Activated CD8-positive, alpha-beta memory T cell treated with anti-CD3 and anti-CD28 coated beads, Interleukin-2, amount 50 U/mL, for 4 hours (primary cell): ENCODE results near the gene MIPEP.
"Not testable (repeated sequence)": the region's sequence is repeated elsewhere in the genome, so short reads cannot be mapped to it uniquely, and the experiment has no call there.

Experiments used
- DNase-seq: peaks from one replicate; pipeline ENCODE4 v3.0.0-alpha.2; 2020

Gene MIPEP

DNA sequence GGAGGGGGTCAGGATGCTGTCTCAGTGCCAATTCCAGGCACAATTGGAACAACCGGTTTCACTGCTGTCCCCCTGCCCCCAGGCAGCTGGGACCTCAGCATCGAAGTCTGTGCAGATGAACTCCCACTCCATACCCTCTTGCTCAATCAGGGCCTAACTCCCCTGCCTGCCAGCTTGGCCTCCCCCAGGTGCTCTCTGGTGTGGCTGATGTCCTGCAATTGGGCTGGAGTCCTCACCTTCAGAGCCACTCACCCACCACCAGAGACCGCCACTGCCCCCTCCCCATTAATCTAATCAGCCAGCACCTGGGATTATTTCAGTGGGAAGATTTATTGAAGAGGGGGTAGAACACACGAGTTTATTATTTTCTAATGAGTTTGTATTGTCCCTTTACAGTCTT lies 118.8 kb downstream of the MIPEP start:
- DNase-seq = no peak

DNA sequence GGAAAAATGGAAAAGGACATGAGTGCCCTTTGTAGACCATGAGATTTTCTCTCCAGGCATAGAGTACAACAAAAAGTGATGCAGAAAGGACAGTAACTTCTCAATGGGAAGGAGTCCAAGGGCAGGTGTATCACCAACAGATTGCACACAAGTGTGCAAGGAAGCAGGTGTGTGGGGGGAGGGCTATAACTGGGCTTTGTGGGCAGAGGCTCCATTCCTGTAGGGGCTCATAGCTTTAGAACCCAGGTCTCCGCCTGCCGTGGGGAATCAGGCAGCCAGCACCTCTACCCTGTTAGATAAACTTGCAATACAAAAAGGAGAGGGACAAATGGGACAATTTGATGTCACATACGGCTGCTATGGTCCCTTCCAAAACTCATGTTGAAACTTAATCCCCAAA lies 119.8 kb downstream of the MIPEP start:
- DNase-seq = no peak

DNA sequence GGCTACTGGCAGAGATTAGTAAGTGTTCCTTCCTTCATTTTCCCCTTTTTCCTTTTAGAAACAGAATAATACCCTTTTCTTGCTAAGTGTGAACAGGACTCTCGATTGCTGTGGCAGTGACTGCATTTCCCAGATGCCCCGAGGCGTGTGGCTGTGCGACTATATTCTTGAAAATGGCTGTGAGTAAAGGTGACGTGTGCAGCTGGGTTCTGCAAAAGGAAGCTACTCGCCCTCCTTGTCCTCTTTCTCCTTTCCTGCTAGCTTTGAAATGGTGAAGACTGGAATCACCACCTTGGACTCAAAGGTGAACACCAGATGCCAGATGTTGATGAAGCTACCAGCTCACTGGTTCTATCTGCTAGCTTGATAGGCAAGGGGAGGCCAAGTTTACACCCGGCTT lies 121.4 kb downstream of the MIPEP start:
- DNase-seq = no peak

DNA sequence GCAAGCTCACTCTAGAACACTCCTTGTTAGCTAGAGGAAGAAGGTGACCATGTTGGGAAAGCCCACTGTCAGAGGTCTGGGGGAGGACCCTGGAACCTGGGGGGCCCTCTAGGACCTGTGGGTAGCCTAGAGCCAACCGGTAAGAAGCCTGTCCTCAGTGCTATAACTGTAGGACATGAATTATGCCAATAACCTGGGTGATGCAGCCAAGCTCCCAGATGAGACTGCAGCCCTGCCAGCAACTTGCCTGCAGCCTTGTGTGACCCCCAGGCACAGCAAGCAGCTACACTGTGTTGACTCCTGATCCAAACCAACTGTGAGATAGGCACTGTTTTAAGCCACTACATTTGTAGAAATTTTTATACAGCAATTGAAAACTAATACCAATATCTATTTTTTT lies 122.3 kb downstream of the MIPEP start:
- DNase-seq = no peak

DNA sequence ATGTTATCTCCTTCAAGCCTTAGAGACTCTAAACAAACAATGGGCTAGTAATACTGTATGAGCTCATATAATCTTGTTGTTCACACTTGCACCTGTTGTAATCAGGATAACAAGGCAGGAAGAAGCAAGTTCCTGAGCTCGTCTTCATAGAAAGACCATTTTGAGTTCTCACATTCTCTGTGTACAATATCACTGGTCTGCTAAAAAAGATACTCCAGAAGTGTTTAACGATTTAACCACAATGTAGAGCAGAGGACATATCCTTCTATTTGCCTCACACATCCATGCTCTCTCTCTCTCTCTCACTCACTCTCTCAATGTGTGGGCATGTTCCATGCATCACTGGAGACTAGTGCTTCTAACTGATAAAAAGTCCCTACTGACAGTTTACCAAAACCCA lies 122.9 kb downstream of the MIPEP start:
- DNase-seq = no peak

DNA sequence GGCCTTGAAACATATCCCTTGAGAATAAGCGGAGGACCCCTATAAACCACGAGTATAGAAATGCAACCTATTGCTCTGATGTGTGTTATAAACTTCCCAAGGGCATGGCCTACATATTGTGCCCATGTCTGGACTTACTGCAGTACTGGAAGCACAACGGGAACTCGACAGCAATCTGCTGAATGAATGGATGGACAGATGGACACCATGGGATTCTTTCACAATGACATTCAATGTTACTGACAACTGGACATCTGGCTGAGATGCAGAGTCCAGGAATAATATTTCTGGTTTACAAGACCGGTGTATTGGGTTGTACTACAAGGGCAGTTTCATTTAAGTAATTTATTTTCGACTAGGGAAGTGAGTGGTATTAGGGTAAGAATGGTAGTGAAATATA lies 123.7 kb downstream of the MIPEP start:
- DNase-seq = no peak

DNA sequence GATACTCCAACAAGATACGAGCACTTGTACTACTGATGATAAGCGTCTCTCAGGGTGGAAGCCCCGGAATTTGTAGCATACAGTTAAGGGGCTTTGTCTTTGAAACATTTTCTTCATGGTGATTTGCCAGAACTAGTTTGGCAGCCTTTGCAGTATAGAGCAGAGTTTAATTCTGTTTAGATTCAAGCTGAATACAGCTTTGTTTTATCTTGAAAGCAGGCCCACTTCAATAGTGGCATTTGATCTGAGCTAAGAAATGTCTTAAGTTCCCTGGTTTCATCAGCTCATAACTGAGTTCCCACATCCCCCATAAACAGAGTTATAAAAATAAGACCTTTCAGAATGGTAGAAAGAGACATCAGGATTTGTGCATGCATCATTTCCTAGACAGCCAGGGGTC lies 125.9 kb downstream of the MIPEP start:
- DNase-seq = no peak

DNA sequence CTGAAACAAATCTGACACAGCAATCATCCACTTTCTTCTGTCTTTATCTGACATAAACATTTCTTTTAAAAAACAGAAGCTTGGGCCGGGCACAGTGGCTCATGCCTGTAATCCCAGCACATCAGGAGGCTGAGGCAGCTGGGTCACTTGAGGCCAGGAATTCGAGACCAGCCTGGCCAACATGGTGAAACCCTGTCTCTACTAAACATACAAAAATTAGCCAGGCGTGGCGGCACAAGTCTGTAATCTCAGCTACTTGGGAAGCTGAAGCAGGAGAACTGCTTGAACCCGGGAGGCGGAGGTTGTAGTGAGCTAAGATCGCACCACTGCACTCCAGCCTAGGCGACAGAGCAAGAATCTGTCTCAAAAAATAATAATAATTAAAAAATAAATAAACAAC lies 127.4 kb downstream of the MIPEP start:
- not testable (repeated sequence) for DNase-seq

DNA sequence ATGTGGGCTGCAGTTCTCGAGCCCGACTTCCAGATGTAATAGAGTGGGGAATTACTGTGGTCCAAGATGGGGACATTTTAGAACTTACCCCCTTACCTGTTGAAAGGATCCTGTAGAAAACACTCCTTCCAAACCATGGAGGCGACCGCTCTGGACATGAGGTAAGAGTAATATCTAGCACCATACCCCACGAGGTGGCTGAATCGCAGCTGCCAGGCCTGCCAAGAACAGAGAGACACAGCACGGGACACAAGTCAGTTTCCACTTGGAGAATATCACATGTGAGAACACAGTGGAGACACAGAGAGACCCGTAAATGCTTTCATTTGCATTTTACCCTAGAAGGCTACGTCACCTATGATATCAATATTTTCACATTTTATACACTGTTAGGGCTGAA lies 129.2 kb downstream of the MIPEP start:
- DNase-seq = no peak

DNA sequence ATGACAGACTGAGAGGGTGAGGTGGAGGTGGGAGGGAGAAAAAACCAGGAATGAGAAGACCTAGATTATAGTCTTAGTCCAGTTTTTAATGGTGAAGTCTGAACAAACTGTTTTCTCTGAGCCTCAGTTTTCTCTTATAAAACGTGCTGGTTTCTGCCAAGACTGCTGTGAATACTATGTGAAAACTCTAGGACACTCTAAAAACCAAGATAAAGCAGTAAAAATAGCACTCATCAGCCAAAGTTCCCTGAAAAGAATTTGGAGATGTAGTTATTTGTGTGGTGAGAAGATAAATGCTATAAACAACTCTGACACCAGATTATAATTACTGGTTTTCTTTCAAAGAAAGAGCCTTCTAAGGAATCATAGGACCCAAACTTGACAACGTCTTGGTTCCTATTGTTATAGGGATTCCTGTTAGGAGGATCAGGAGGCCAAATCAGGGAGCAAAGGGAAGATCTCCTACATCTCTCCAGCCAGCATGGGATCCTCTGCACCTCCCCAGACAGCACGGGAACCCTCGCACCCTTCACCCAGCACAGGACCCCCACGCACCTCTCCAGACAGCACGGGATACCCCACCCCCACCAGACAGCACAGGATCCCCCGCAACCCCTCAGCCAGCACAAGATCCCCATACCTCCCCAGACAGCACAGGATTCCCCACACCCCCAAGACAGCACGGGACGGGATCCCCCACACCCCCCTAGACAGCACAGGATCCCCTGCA lies 130.2 kb downstream of the MIPEP start:
- no peak for DNase-seq

DNA sequence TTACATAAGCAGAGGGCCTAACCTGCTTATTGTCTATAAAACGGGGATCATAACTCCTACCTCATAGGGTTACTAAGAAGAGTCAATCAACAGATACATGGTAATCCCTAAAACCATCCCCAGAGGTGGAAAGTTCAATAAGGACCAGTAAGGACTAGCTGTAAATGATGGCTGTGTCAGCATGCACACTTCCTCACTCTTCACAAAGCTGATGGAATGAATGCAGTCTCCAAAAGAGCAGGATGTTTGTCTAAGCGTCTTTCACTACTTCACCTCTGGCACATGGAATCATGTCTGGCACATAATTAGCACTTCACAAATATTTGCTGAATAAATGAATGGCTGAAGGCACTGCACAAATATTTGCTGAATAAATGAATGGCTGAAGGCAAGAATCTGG lies 134.2 kb downstream of the MIPEP start:
- DNase-seq = no peak

DNA sequence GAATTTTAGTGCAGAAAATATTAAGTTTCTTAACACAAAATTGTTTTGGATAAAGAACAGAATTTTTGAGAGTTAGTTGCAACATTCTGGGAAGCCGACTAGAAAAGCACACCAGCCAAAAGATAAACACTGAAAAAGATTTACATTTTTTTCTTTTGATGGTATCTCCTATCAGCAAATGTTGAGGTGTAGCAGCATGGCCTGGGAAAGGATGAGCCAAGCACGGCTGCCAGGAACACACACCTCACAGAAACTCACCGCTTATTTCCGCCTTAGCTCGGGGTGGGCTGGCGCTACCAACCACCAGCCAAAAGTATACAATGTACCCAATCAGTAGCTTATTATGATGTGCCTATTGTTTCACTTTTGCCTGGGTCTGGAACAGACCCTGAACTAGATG lies 134.7 kb downstream of the MIPEP start:
- DNase-seq = no peak

DNA sequence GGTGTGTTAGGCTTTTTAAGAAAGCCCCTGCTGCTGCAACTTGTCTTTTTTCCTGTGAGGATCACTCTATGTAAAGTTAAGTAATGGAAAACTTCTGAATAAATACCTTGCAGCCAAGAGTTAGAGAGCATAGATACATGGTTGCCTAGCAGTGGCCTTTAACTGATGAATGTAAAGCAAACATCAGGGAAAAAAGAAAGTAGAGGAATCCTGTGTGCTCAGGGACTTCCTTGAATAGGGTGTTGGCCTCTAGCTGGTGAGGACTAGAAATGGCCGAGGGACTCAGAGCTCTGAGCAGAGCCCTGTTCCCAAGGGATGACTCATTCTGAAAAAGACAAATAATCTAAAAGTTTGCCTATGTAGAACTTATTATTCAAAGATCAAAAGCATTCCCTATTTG lies 135.7 kb downstream of the MIPEP start:
- DNase-seq = no peak

DNA sequence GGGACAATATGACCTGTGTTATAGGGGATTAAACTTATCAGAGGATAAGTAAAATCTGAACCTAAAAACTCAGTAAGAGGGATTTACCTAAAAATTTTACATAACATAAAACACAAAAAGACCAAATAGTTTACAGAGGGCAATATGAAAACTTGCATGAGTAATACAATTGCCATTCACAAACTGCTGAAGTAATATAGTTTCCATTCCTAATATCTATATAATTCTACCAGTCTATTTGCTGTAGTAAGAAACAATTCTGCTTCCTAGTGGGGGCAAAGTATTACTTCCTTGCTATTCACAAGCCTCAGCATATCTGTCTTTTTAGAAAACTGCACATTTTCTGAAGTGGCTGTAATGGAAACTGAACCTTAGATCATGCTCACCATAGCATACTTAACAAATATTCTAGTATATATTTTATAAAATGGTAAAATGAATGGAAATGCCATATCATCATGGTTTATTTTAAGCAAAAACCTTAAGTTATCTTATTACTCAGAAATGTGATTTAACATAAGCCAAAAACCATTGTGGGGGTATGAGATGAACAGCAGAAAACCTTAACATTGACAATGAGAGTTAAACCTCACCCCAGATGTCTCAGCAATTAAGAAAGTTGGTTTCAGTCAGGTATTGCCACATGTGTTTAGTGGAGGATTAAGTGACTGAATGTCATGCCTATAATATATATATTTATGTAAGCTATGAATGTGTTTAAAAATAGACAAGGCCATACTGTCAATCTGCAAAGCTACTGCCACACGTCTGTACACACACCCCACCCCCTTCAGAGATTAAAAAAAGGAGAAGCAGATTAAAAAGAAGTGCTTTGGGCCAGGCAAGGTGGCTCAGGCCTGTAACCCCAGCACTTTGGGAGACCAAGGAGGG lies 136.8 kb downstream of the MIPEP start:
- DNase-seq = no peak

DNA sequence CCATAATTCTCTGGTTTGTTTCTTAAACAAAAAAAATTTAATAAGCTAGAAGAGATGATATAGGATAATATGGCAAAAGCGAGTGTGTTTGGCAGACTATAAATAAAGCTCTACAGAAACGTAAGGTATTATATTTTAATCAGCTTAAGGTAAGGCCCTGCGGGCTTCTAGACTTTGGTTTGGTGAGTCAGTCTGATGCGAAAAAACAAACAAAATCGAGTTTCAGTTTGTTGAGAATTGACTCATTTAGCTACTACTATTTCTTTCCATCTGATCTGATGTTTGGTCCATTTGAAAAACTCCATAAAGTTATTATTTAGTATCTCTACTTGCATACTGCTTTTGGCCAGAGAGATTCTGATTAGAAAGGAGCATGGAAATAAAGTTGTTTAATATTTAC lies 138.0 kb downstream of the MIPEP start:
- no peak for DNase-seq

DNA sequence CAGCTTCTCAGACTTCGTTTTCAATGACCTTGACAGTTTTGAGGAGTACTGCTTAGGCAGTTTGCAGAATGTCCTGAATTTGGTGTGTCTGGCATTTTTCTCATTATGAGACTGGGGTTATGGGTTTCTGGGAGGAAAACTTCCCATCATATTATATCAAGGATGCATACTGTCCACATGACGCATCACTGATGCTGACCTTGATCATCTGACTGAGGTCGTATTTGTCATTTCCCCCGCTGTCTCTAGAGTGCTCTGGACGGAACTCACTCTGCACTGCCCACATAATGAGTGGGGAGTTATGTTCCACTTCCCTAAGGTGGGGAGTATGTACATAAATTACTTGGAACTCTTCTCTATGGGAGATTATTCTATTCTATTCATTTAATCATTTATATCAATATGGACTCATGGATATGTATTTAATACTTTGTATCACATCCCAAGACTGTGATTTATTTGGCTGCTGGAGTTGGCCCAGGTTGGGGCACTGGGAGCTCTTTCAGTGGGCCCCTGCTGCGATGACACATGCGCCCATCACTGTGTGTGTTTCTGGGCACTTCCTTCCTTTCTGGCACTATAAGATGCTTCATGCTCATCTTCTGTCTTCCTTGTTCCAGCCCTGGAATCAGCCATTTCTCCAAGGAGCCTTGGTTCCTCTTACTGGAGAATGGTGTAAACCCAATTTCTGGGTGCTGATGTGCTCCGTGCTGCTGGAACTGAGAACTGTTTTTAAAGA lies 138.6 kb downstream of the MIPEP start:
- no peak for DNase-seq

DNA sequence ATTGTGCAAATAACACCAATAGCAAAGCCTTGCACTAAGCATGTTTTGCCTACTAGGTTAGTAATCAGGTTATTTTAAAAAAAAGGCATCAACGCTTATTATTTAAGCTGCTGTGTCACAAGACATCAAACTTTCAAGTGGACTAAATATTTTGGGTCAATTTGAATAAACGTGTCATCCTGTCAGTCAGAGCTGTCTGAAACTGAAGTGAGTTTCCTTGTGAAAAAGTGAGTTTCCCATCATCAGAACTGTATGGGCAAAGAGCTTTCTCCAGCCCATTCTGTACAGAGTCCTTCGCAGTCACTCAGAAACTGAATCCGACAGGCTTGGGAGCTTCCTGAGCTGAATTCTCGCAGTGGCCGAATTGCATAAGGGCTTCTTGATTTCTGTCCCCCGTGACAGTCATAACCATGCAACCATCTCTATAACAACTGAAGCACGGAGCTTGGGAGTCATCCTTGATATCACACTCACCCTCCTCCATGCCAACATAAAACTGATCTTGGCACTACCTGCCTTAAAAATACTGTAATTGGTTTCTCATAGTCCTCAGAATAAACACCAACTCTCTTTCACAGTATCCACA lies 139.8 kb downstream of the MIPEP start:
- no peak for DNase-seq

DNA sequence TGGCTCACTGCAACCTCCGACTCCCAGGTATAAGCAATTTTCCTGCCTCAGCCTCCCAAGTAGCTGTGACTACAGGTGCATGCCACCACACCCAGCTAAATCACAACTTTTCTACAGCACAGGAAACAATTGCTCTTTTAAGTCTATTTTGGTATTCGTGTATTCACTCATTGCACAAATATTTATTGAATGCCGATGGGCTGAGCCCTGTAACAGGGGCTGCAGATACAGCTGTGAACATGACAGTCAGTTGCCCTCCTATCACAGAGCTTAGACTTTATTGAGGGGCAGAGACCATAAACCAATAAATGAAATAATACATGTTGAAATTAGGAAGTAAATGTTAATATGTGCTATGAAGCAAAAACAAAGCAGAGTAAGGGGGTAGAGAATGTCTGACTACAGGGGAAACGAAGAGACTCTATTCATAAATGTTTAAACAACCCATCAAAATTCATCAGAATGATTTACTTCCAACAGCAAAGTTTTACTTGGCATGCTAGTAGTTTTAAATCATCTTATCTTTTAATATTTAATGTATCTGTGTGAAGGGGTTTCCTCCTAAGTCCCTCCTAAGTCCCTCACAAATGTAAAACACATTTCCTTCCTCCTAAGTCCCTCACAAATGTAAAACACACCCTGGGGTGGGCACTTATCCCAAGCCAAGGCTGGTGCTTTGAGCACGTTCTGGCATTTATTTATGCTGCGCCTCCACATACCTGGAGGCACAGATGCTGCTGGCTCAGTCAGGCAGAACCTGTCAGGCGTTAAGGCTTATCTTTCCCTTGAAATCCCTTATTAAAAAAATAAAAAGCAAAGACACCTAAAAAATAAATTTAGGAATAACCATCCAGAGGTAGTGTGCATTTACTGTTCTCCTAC lies 140.8 kb downstream of the MIPEP start:
- DNase-seq = no peak

DNA sequence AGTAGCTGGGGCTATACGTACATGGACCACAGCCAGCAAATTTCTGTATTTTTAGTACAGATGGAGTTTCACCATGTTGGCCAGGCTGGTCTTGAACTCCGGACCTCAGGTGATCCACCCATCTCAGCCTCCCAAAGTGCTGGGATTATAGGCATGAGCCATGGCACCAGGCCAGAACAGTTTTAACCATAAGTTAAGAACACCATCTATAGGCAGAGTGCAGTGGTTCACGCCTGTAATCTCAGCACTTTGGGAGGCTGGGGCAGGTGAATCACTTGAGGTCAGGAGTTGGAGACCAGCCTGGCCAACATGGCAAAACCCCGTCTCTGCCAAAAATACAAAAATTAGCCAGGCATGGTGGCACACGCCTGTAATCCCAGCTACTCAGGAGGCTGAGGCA lies 143.1 kb downstream of the MIPEP start:
- DNase-seq = not testable (repeated sequence)

DNA sequence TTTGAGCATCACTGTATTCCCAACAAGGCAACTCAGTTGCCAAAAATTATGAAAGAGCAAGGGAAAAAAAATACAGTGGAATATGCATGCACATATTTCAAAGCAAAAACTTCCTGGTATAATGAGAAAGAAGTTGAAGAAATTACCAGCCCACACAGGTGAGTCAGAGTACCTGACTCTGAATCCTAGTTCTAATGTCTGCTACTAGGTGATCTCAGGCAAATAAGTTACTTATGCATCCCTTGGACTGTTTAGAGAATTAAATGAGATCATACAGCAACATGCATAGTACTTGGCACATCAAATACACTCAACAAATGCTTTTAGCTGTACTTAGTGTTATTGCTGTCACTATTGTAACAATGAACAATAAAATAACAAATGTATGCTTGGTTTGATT lies 144.9 kb downstream of the MIPEP start:
- DNase-seq = no peak

DNA sequence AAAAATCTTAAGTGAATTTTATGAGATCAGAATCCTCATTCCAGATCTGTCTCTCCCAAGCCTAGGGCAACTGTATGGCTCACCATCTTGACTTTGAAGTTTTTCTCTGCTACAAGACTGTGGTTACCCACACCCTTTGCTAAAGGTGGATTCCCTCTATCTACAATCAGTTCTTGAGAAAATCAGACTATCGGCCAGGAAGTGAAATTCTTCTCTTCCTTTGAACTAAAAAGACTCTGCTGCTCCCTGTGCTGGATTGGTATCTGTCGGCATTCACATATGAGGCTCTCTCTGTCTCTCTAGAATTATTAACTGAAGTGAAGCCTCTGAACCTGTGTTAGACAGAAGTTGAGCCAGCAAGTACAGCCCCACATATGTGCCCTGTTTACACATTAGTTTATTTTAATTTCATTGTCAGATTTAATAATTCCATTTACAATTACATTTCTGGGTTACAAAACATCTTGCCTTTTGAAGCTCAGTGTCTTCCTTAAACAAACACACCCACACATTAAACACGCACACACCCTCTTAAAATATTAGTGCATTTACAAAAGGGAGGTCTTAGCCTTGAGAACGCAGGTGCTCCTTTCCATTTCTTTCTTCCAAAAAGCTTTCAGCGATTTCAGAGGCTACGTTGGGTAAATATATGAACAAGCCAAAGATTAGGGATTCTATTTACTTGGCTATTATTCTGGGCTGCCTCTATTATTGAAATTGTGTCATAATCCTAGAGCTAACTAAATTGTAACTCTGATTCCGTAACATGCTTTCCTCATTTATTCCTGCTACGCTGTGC lies 145.7 kb downstream of the MIPEP start:
- no peak for DNase-seq
